GM19035 (cell line): ENCODE measurements around the gene CALM1.

Source experiments
- ATAC-seq: cut with Tn5 transposase; IDR thresholded peaks from one replicate; pipeline ENCODE4 v1.9.1; 2021; ENCODE audit not compliant: unreplicated experiment

The CALM1 gene

GRCh38 chr14:90440592-90440991 is 43.8 kb downstream of the CALM1 start:
- ATAC-seq, result no peak

- no peak for ATAC-seq
Observed at GRCh38 chr14:90442388-90442787, 45.6 kb downstream of the CALM1 start.

- ATAC-seq, result no peak
Observed at GRCh38 chr14:90443161-90444076, 46.6 kb downstream of the CALM1 start.

GRCh38 chr14:90444077-90444696 is 47.4 kb downstream of the CALM1 start:
- no peak for ATAC-seq

- no peak for ATAC-seq
Observed at GRCh38 chr14:90445011-90445410, 48.2 kb downstream of the CALM1 start.

- ATAC-seq, result no peak
Observed at GRCh38 chr14:90446405-90446804, 49.6 kb downstream of the CALM1 start.

GRCh38 chr14:90447720-90448497 is 51.1 kb downstream of the CALM1 start:
- ATAC-seq, result no peak

GRCh38 chr14:90449411-90449810 is 52.6 kb downstream of the CALM1 start:
- ATAC-seq, result no peak

GRCh38 chr14:90450151-90450550 is 53.3 kb downstream of the CALM1 start:
- ATAC-seq, result no peak

- no peak for ATAC-seq
Observed at GRCh38 chr14:90450667-90451066, 53.8 kb downstream of the CALM1 start.

- no peak for ATAC-seq
Observed at GRCh38 chr14:90451443-90451842, 54.6 kb downstream of the CALM1 start.

- no peak for ATAC-seq
Observed at GRCh38 chr14:90451961-90452360, 55.1 kb downstream of the CALM1 start.

- no peak for ATAC-seq
Observed at GRCh38 chr14:90452366-90452765, 55.5 kb downstream of the CALM1 start.

- no peak for ATAC-seq
Observed at GRCh38 chr14:90453401-90453951, 56.6 kb downstream of the CALM1 start.

- no peak for ATAC-seq
Observed at GRCh38 chr14:90454041-90455000, 57.5 kb downstream of the CALM1 start.

GRCh38 chr14:90455100-90455571 is 58.3 kb downstream of the CALM1 start:
- no peak for ATAC-seq

- no peak for ATAC-seq
Observed at GRCh38 chr14:90456551-90456950, 59.7 kb downstream of the CALM1 start.

GRCh38 chr14:90457186-90457585 is 60.4 kb downstream of the CALM1 start:
- ATAC-seq, result no peak
